Glomerular visceral epithelial cell (primary cell): ENCODE data around the gene ZAP70.
"Not testable (repeated sequence)": the region's sequence is repeated elsewhere in the genome, so short reads cannot be mapped to it uniquely, and the experiment has no call there.

Source experiments
- DNase-seq: peaks from one replicate; pipeline ENCODE4 v3.0.0-alpha.2; 2016; ENCODE audit errors: extremely low spot score

Gene ZAP70

DNA sequence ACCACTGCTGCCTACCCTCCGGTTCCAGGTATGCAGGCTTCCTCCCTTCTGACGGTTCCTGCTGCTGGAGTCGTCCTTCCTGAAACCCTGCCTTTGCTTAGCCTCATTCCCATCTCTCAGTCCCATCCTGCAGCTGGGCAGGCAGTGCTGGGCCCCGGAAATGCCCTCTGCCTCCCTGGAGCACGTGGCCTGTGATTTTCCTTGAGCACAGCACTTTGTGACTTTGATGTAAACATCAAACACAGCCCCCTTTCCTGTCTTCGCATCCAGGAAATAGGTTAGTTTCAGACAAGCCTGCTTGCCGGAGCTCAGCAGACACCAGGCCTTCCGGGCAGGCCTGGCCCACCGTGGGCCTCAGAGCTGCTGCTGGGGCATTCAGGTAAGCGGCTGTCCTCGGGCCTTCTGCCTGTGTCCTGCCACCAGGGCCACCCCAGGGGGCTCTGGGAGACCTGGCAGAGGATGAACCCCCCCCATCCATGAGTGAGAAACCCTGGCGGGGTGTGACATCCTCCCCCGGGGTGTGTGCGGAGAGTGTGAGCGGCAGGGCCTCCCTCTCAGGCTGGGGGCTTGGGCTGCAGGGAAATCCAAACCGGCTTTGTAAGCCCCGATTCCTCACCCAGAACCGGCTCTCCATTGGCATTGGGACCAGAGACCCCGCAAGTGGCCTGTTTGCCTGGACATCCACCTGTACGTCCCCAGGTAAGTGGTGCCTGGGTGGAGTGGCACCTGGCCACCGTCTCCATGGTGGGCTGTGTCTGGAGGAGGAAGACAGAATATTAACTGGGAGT lies at the start of gene ZAP70:
Gene ZAP70, plus strand, starts transcription at position 281 of the 788 bp plus-strand sequence. CDS start 10,461 bp downstream, outside the sequence.
- no peak for DNase-seq

DNA sequence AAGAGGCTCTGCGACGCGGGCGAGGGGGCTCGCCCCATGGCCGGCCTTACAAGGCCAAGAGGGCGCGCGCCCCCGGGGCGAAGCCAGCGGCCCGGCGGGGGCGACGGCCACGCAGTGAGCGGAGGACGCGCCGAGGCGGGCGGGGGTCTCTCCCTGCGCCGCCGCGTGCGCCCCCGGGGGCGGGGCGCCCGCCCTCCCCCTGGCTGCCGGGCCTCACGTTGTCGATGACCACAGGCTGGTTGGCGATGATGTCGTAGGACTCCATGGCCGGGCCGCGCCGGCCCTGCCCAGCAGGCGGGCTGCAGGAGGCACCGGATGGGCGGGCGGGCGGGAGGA lies 49.8 kb upstream of the ZAP70 start:
- no peak for DNase-seq

DNA sequence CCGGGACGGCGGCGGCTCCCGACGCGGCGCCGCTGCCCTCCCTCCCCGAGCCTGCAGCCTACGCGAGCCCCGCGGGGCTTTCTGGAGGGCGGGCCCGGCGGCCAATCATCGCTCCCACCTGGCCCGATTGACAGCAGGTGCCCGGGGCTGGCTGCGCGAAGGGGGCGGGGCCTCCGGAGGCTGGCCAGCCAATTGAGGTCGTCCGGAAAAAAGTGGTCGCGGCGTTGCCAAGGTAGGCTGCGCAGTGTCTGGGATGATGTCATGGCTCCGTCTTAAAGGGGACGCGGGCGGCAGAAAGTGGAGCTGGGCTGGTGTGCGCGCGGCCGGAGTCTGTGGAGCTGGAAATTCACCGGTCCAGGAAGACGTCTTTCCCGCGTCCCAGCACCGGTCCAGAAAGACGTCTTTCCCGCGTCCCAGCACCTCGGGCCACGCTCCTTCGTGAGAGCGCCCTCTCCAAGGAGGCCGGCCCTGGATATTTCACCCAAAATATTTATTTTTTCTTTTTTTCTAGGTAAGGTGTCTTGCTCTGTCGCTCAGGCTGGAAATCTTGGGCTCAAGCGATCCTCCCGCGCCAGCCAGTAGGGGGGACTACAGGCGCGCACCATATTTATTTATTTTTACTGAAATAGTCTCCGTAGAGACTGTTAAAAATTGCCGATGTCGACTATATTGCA lies 49.3 kb upstream of the ZAP70 start, which contains the start of gene ACTR1B:
Gene ACTR1B, minus strand, starts transcription at position 83 of the 674 bp plus-strand sequence. CDS start 154 bp downstream, outside the sequence.
- DNase-seq = peak; percentile 100

DNA sequence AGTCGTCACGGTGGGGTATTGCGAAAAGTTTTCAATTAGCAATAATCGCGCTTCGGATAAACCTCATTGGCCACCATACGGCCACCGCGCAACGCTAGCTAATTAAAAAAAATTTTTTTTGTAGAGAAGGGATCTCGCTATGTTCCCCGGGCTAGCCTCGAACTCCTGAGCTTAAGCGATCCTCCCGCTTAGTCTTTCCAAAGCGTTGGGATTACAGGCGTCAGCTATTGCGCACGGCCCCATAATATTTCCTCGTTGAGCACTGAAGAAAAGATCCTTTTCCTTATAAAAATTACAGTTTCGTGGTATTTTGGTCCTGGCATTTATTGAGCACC lies 48.8 kb upstream of the ZAP70 start:
- no peak for DNase-seq

DNA sequence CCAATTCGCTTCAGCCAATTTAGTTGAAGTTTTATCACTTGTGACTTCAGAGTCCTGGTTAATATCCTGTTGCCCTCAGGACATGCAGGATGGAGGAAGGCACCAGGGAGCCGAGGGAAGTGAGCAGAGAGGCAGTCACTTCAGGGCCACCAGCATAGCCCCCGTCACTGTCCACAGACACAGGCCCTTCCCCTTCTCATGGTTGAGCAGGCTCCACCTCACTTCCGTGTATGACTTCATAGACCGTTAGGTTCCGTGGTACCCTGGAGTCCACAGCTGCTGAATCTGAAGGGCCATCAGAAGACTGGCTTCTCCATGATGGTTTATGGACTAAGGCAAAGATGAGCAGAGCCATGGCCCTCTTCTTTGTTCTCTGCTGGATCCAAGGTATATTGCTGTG lies 43.9 kb upstream of the ZAP70 start, which contains the start of gene C2orf92:
Gene C2orf92, plus strand, starts transcription at position 266 of the 400 bp plus-strand sequence. Its CDS starts 76 bp downstream, at position 342.
- no peak for DNase-seq

DNA sequence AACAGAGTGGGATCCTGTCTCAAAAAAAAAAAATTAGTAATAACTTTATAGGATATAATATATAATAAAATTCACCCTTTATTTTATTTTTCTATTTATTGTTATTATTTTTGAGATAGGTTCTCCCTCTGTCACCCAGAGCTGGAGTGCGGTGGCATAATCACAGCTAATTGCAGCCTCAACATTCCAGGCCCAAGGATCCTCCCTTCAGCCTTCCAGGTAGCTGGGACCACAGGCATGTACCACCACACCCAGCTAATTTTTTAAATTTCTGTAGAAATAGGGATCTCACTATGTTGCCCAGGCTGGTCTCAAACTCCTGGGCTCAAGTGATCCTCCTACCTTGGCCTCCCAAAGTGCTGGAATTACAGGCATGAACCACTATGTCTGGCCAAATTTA lies 42.9 kb upstream of the ZAP70 start:
- no peak for DNase-seq

DNA sequence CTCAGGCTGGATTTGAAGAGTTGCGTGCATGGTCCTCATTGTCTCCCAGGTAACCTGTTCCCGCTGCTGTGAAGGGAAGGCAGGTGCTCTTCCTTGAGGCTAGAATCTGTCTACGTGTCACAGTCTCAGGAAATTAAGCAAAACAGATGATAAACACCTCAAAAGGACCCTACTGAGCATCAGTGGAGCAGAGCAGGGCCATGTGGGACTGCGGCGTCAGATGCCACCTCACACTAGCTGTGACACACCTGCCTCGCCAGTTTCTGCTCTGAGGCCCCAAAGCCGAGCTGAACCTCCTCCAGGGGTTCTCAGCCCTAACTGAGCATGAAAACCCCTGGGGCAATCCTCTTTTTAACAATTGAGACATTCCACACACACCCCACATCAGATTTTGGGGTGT lies 41.9 kb upstream of the ZAP70 start:
- no peak for DNase-seq

DNA sequence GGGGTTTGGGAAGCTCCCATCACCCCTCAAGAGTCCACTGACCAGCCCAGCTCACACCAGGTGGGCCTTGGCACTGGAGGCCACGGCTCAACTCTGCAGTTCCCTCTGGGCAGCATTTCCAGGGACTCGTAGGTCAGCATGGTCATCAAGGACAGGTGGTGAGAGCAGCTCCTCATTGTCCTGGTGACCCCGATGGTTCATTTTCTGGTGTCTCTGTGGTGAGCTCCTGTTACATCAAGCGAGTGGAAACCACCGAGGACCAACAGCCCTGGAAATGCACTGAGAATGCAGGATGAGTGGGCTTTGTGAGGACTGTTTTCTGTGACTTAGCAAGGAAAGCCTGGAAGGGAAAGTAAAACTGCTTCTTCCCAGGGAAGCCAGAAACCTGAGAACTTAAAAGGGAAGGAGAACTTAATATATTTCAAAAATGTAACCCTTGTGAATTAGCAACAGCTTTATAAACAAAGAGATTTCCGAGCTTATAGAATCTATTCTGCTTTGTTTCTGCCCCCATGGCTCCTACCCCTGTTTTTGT lies 40.7 kb upstream of the ZAP70 start:
- DNase-seq = not testable (repeated sequence)

DNA sequence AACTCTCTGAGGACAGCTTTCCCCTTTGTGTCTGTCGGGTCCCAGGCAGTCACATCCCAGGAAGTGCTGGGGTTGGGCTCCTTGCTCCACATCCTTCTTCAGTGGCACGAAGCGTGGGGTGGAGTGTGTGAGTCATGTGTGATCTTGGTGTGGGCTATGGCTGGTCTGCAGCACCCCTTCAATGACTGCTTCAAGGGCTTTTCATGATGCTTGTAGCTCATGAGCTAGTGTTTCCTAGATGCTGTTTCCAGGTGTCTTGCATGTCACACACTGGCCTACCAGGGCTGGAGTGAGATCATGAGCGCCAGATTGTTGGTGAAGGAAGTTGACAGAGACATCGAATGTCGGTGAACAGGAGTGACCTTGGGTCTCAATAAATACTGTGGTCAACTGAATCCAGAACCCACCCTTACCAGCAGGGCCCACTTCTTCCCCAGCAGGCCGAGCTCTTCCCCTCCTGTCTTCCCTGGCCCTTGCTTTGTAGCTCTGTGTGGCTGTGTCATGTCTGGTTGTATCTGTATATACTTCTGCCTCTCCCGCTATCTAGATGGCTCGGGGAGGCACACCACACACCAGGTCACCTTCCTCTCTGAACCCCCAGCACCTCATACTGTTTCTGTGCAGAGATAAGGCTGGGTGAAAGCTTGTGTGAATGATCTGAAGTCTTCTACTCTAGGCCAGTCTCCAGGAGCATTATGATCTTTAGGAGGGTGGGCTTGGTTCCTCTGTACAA lies 40.0 kb upstream of the ZAP70 start:
- DNase-seq = no peak

DNA sequence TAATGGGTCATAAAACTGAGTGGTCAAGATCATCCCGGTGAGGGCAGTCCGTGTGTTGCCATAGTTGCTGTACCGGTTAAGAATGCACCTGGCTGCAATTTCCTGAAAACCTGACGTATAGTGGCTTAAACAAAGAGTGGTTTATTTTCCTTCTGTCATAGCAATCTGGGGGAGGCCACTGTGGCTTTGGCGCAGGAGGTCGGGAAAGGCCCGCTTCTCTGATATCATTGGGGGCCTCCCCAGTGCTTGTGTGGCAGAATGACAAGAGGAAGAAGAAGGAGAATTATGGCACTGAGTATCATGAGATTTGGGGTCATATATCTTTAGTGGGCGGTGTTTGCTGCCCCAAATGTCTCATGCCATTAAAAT lies 39.5 kb upstream of the ZAP70 start:
- no peak for DNase-seq

DNA sequence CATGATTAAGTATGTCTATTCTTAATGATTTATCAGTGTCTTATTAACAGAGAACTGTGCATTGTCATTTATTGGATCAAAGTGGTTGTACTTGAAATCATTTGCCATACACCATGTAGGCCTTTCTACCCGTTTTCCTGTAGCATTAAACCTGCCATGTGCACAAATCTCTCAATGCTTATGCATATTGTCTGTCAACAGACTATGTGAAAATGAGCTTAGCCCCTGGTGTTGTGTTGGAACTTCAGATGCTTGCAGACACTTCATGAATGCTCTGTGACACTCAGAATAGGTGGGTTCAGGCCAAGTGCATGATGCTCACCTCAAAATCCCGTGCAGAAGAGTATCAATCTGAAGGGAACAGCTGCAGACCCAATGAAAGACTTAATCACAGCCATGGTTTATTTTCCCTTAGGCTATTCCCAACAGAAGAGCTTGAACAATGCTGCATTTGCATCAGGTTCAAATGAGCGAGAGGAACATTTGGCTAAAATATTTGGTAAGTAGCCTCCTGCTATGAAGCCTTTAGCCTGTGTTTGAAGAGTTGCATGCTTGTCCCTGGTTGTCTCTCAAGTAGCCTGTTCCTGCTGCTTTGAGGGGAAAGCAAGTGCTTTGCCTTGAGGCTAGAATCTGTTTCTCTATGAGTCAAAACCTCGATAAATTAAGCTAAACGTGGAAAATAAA lies 37.8 kb upstream of the ZAP70 start:
- DNase-seq = no peak

DNA sequence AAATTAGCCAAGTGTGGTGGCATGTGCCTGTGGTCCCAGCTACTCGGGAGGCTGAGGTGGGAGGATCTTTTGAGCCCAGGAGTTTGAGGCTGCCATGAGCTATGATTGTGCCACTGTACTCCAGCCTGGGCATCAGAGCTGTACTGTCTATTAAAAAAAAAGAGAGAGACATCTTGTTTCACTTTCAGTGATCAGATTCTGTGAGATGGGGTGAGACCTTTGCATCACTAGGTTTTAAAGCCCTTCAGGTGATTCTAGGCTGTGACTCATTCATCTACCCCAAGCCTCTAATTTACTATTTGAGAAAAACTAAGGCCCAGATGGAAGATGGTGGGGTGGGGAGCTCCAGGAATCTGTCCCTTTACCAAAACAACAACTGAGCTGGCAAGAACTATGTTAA lies 36.8 kb upstream of the ZAP70 start:
- DNase-seq = no peak

DNA sequence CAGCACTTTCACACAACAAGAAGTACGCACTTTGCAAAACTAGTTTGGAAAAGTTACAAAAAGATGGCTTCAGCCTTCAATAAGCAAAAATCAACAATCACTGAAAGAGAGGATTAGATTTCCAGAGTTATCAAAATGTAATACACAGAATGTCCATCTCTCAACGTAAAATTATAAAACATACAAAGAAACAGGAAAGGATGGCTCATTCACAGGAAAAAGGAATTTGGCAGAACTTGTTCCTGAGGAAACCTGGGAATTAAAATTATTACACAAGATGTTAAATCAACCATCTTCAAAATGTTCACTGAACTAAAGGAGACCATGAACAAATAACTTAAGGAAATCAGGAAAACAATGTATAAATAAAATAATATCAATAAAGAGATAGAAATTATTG lies 35.9 kb upstream of the ZAP70 start:
- no peak for DNase-seq

DNA sequence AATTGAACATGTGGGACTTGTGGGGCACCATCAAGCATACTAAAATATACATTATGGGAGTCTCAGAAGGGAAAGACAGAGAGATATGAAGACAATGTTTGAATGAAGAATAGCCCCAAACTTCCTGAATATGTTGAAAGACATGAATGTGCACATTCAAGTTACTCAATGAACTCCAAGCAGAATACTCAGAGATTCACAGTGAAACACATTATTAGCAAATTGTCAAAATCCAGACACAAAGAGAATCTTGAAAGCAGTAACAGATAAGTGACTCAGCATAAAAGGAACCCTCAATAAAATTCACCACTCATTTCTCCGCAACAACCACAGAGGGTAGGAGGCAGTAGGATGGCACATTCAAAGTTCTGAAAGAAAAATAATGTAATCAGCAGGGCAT lies 35.1 kb upstream of the ZAP70 start:
- DNase-seq = no peak

DNA sequence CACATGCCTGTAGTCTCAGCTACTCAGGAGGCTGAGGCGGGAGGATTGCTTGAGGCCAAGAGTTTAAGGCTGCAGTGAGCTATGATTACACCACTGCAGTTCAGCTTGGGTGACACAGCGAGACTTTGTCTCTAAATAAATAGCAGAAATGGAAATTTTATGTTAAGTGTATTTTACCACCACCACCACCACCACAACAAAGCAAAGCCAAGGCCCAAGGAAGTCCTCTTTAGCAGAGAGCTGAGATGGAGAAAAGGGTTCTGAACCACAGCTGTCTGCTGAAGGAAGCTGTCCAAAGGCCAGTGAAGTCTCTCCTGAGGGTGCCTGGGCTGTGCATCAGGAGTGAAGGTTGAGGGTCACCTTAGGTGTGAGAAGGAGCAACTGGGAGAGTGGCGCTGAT lies 26.1 kb upstream of the ZAP70 start:
- not testable (repeated sequence) for DNase-seq

DNA sequence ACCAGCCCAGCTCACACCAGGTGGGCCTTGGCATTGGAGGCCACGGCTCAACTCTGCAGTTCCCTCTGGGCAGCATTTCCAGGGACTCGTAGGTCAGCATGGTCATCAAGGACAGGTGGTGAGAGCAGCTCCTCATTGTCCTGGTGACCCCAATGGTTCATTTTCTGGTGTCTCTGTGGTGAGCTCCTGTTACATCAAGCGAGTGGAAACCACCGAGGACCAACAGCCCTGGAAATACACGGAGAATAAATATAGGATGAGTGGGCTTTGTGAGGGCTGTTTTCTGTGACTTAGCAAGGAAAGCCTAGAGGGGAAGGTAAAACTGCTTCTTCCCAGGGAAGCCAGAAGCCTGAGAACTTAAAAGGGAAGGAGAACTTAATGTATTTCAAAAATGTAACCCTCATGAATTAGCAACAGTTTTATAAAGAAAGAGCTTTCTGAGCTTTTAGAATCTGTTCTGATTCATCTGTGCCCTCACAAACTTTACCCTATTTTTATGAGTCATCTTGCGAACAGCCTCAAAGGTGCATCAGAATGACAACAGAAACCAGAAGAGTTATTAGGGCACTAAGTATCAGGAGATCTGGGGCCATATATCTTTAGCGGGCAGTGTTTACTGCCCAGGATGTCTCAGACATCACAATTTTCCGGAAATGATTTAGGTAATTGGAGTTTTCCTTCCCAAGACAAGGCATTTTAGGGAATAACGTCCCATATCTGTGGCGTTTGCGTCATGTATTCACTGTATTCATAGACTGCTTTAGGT lies 25.1 kb upstream of the ZAP70 start:
- no peak for DNase-seq

DNA sequence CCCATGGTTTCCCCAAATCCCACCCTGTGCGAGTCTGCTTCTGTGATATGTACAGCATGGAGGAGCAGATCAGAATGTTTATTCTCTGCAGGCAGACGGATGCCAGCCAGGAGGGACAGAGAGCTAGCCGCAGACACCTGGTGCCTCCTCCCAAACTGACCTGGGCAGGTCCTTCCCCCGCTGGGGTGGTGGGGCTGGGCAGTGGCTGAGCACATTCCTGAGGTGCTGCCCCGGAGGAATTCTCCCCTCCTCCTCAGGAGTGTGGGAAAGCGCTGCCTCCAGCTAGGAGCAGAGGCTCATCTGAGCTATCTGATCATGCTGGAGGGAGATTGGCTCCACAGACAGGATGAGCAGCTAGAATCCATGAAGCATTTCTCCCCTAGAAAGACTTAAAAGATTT lies 22.2 kb upstream of the ZAP70 start:
- no peak for DNase-seq

DNA sequence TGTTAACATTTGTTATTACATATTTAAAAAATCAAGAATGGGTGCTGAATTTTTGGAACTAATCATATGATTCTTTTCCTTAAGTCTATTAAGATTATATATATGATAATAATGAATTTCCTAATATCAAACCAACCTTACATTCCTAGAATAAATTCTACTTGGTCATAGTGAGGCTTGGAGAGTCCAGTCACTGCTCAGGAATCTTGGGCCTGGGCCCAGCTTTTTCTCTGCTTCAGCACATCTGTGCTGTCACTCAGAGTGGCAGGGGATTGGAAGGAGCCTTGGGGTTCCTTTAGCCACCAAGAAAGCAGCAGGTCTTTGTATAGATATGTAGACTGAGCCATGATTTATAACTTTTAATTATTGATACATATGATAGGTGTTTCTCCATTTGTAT lies 19.9 kb upstream of the ZAP70 start:
- no peak for DNase-seq

DNA sequence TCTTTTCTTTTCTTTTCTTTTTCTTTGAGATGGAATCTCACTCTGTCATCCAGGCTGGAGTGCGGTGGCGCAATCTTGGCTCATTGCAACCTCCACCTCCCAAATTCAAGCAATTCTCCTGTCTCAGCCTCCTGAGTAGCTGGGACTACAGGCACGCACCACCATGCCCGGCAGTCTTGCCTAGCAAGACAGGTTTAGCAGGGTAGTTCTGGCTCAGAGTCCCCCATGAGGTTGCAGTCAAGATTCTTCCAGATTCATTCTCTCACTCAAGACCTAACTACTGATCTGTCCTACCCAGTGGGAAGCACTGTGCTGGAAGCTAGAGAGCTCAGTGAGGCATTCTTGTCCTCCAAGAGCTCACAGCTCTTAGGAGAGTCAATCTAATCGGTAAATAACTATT lies 17.6 kb upstream of the ZAP70 start:
- no peak for DNase-seq

DNA sequence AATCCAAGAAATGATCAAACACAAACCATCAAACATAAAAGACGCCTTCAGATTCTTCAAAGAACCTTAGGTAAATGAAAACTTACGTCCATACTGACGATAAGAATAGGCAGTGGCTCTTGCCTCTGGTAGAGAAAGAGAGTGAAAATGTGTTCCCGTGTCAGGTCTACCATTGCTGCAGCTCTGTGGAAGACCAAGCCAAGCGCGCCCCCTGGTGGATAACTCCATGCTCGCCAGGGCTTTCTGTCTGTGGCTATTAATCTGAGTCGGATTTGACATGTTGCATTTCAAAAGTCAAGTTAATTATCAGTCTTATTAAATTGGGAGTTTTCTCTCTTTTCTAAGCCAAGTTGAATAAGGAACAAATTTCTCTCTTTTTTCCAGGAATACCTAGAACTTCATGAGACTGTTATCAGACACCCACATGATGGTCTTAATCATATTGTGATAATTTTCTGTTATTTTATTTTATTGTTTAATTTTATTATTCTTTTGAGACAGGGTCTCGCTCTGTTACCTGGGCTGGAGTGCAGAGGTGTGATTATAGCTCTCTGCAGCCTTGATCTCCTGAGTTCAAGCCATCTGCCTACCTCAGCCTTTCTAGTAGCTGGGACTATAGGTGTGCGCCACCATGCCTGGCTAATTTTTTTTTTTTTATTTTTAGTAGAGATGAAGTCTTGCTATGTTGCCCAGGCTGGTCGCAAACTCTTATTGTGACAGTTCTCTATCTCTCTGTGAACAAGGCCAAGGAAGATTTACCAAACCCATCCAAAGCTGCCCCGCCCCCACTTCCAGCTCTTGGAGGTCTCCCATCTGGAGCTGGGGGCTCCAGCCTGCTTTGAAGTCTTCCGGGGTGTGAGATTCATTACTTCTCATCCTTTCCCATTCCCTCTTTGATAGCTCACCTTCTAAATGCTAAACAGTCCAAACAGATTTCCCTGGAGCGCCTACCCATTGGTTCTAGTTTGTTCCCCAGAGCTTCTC lies 15.8 kb upstream of the ZAP70 start:
- peak; percentile 85 for DNase-seq
